ENCODE data around the gene PRDM1. TPM values are rescaled to one million over a fixed set of nuclear protein-coding genes. Genes with fewer than 3 reads are reported as not detected.
A peak's percentile ranks its signal among the peaks of the same experiment; 100 is the strongest.

The PRDM1 gene
- total and polyA plus RNA-seq, 8 donors, result 5.5 to 11.1 (median 8.8) TPM

DNA sequence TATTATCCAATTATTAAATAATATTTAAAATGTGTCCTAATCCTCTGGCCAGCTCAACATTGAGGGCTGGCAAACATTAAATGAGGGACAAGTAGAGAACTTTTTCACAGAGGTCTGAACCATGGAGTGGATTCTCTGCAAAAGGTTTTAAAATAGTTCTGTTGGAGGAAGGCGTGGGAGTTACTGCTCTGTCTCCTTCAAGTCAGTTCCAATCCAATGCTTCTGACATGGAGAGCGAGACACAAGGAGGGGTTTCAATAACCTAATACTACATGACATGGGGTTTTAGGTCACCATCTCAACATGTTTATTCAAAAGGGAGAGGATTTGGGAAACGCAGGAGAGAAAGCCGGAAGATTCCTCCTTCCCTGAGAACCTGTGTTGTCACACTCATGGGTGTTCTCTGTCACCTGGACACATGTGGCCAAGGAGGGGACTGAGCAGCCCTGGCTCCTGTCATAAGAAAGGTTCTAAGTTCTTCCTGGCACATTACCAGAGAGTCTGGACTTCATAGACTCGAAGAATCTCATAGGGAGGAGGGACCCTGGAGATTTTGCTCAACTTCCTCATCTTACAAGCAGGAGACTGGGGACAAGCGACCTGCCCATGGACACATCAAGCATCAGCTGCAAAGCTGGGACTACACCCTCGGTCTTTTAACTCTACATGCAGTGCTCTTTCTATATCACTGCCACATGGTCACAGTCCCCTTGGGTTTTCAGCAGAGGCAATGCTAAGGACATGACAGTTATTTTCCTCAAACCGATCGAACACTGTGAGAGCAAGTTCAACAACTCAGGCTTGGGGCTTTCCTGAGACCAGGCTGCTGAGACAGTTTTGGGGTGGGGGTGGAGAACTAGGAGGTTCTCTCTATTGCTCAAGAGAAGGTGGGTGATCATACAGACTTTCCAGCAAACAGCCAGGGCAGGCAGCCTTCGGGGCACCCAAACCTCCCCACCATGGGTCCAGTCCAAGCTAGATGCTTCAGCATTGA lies 38.6 kb downstream of the PRDM1 start:
- ATAC-seq, result no peak

DNA sequence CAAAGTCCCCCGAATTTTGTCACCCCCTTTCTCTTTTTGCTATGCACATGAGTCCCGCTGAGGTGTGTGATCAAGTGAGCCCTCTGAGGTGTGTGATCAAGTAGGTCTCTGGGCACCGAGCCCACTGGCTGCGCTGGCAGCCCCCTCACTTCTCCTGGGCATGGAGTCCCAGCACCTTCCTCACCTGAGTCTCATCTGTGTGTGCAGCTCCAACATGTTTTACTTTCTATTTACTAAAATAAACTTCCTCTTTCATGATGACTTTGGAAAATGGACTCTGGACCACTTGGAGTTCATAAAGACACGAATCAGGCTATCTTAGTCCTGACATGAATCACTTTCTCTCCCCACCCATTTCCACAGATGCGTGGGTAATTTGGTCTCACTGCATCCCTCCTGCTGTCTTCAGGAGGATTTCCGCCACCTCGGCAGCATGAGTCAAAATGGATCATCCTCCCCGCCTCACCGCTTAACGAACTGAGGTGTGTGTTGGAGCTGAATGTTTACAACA lies 39.8 kb downstream of the PRDM1 start:
- ATAC-seq (no peak), DNase-seq (no peak)
- TF ChIP-seq, protein P1, sequence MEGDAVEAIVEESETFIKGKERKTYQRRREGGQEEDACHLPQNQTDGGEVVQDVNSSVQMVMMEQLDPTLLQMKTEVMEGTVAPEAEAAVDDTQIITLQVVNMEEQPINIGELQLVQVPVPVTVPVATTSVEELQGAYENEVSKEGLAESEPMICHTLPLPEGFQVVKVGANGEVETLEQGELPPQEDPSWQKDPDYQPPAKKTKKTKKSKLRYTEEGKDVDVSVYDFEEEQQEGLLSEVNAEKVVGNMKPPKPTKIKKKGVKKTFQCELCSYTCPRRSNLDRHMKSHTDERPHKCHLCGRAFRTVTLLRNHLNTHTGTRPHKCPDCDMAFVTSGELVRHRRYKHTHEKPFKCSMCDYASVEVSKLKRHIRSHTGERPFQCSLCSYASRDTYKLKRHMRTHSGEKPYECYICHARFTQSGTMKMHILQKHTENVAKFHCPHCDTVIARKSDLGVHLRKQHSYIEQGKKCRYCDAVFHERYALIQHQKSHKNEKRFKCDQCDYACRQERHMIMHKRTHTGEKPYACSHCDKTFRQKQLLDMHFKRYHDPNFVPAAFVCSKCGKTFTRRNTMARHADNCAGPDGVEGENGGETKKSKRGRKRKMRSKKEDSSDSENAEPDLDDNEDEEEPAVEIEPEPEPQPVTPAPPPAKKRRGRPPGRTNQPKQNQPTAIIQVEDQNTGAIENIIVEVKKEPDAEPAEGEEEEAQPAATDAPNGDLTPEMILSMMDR (IDR thresholded peaks at IDR 0.05), result no peak
- Histone ChIP-seq H3K4me1 (peaks cover 0 to 13% of the 10 kb centered on the region in 2 donors), H3K9me3 (no peaks in the 10 kb centered on the region), H3K4me3 (no peak overlapping the region), H3K27ac (no peak overlapping the region), H3K27me3 (no peaks in the 10 kb centered on the region), H3K36me3 (no peaks in the 10 kb centered on the region)
- intact Hi-C loops (cut with DNase I), result no loop called here

More for the DNA sequence above, 38.6 kb downstream of the PRDM1 start:
- Histone ChIP-seq H3K27ac (no peak overlapping the region), H3K9me3 (no peaks in the 10 kb centered on the region), H3K36me3 (no peaks in the 10 kb centered on the region), H3K27me3 (no peaks in the 10 kb centered on the region), H3K4me3 (no peak overlapping the region), H3K4me1 (peaks cover 0 to 13% of the 10 kb centered on the region in 2 donors)
- TF ChIP-seq, protein P1 (IDR thresholded peaks at IDR 0.05), result no peak
- intact Hi-C loops (cut with DNase I), result no loop called here
- no peak for DNase-seq

DNA sequence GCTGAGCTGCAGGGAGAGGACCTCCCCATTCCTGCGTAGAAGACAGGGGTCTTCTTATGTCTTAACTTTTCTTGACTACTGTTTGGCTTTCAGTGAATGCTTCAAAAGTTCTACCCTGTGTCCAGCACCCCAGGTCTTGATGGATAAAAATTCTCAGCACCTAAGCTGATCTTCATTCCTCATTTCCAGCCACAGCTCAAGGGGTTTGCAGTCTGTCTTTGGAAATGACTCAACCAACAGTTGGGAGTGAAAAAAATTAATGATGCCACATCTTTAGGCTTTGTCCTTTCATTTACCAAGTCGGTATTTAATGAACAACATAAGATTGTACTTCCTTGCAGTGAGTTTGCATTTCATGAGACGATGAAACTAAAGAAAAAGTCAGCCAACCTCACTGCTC lies 40.3 kb downstream of the PRDM1 start:
- no peaks in the 10 kb centered on the region for H3K27me3 ChIP-seq
- H3K36me3 ChIP-seq, result no peaks in the 10 kb centered on the region
- peaks cover 0 to 13% of the 10 kb centered on the region in 2 donors for H3K4me1 ChIP-seq
- H3K9me3 ChIP-seq, result no peaks in the 10 kb centered on the region
- TF ChIP-seq, protein P1 (IDR thresholded peaks at IDR 0.05), result no peak
- H3K4me3 ChIP-seq, result no peak overlapping the region
- no peak overlapping the region for H3K27ac ChIP-seq
- ATAC-seq, result no peak
- intact Hi-C loops (cut with DNase I), result no loop called here
- DNase-seq, result no peak

DNA sequence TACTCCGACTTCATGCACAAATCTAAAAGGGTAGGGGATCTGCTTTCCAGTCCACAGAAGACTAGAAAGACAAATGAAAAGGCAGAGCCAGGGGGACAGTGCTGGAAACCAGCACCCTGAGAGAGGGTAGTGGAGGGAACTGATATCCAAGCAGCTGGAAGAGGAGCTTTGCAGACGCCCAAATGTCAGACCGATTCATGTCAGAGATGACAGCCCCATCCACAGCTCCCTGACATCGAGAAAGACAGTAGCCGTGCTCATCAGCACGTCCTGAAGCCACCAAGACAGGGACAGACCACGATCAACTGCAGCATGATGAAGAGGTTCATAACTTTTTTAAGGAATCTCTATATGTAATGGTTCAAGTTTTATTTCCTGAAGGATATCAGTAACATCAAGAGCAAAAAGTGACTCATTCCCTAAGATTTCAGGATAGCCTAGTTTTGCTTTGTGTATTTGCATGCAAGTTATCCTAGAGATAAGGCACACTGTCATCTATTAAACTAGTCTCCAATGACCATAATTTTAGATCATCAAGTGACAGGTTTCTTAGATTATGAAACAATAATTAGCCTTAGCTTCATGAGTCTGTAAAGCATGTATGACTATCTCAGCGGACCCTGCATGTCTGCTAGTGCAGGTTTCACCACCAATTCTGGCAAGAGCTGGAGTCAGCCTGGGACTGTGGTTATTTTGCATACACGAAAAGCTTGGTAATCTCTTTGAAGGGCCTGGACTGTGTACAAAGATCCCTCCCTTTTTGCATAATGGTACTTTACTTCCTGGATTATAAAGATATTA lies 43.0 kb downstream of the PRDM1 start:
- Histone ChIP-seq H3K4me3 (no peak overlapping the region), H3K27me3 (no peaks in the 10 kb centered on the region), H3K9me3 (no peaks in the 10 kb centered on the region), H3K36me3 (no peaks in the 10 kb centered on the region), H3K27ac (no peak overlapping the region), H3K4me1 (peaks cover 0 to 13% of the 10 kb centered on the region in 2 donors)
- DNase-seq (no peak), ATAC-seq (peak; percentile 34)
- intact Hi-C loops (cut with DNase I), result no loop called here
- TF ChIP-seq, protein P1 (IDR thresholded peaks at IDR 0.05), result no peak

Measured in left lung (tissue), 10 donors.